Measurements from ENCODE around the gene FRMD4A.

- TF ChIP-seq CTCF (conservative IDR thresholded peaks at IDR 0.05; ENCODE audit: low read depth, low read length), result no peak
- TF ChIP-seq RAD21 (IDR thresholded peaks at IDR 0.05; ENCODE audit: low read length), result no peak
- no peak for TF ChIP-seq MAFK (IDR thresholded peaks at IDR 0.05; ENCODE audit: low read depth, low read length)
- no peak for TF ChIP-seq CEBPB (IDR thresholded peaks at IDR 0.05; ENCODE audit: low read depth, low read length)
- TF ChIP-seq RCOR1 (IDR thresholded peaks at IDR 0.05; ENCODE audit: insufficient replicate concordance, low read length), result no peak
- no peak for TF ChIP-seq POLR2A (IDR thresholded peaks at IDR 0.05; ENCODE audit: low read depth, low read length)
- TF ChIP-seq BHLHE40 (IDR thresholded peaks at IDR 0.05; ENCODE audit: low read depth, low read length), result no peak
- TF ChIP-seq USF2 (IDR thresholded peaks at IDR 0.05; ENCODE audit: low read depth, low read length), result no peak
- TF ChIP-seq SMC3 (IDR thresholded peaks at IDR 0.05; ENCODE audit: low read depth, low read length), result no peak
- no peak for TF ChIP-seq RFX5 (IDR thresholded peaks at IDR 0.05; ENCODE audit: low read depth, low read length)
- TF ChIP-seq MXI1 (IDR thresholded peaks at IDR 0.05; ENCODE audit: borderline replicate concordance, low read depth, low read length), result no peak
- TF ChIP-seq MAZ (IDR thresholded peaks at IDR 0.05; ENCODE audit: borderline replicate concordance, low read depth, low read length), result no peak
- no peak for TF ChIP-seq ELK1 (IDR thresholded peaks at IDR 0.05; ENCODE audit: borderline replicate concordance, low read depth, low read length)
These were observed 557.7 kb downstream of the FRMD4A start for GRCh38 chr10:13773043-13773442.

Data from IMR-90 (cell line).